Testis (tissue), 3 donors: Measurements from ENCODE around the gene NAPEPLD. TPM values are rescaled to one million over a fixed set of nuclear protein-coding genes. Genes with fewer than 3 reads are reported as not detected.
A peak's percentile ranks its signal among the peaks of the same experiment; 100 is the strongest.

ENCODE experiments used
- DNase-seq: peaks from one replicate; pipeline ENCODE4 v3.0.0-alpha.2; 2019
- H3K27ac ChIP-seq, 2 donors: fragments of 200-600 bp; sonication (generic); one replicate each; pipeline ENCODE4 v1.5.1; 2019
- H3K27me3 ChIP-seq: fragments of 200-600 bp; sonication (generic); one replicate; pipeline ENCODE4 v1.5.1; 2019
- H3K36me3 ChIP-seq: fragments of 200-600 bp; sonication (generic); one replicate; pipeline ENCODE4 v1.5.1; 2017; ENCODE audit warnings: low read depth; ENCODE audit errors: missing control alignments
- H3K4me1 ChIP-seq: fragments of 200-600 bp; sonication (generic); one replicate; pipeline ENCODE4 v1.5.1; 2019
- H3K4me3 ChIP-seq, 2 donors: fragments of 200-600 bp; sonication (generic); one replicate each; pipeline ENCODE4 v1.5.1; 2017 to 2019
- H3K9me3 ChIP-seq: fragments of 200-600 bp; sonication (generic); one replicate; pipeline ENCODE4 v1.5.1; 2017
- CTCF ChIP-seq, 3 experiments: fragments of 450-650 bp in 2 of 3; fragments of 200-600 bp in 1 of 3; sonication (generic) in 1 of 3; IDR thresholded peaks; one replicate each; pipeline ENCODE4 v1.5.1; 2016 to 2019; ENCODE audit warnings: antibody characterized with exemption in 3 of 3, mild to moderate bottlenecking in 2 of 3, moderate library complexity in 1 of 3
- POLR2A ChIP-seq: fragments of 450-650 bp; IDR thresholded peaks from one replicate; pipeline ENCODE4 v1.6.1; 2017; ENCODE audit warnings: antibody characterized with exemption, mild to moderate bottlenecking, moderate library complexity
- WGBS, 2 donors: methylation state at CpG; one replicate each; pipeline ENCODE4 v1.1.5; 2018; 5-methylcytosine and 5-hydroxymethylcytosine counted together
- intact Hi-C: fragments of 100-400 bp; cut with DNase I; formaldehyde crosslinking; loops from one replicate; pipeline ENCODE4 v1.15.1; 2023; ENCODE audit warnings: low total_unique reads
- polyA plus RNA-seq: library from polyadenylated mRNA; stranded (reverse); fragments of 350-450 nt; fragmentation: Illumina TruSeq; extraction: RNeasy Lipid Tissue Mini Kit (QIAGEN cat#74804); gene quantifications from one replicate; pipeline ENCODE4 v1.2.3, GENCODE V29; 2014; ENCODE audit warnings: low read depth, low replicate concordance; ENCODE audit not compliant: insufficient read depth
- total RNA-seq, 2 donors: library from RNA; depleted of rRNA; stranded (reverse); fragments of >200 nt; gene quantifications; one replicate each; pipeline ENCODE4 v1.2.3, GENCODE V29; 2016

NAPEPLD gene
- total and polyA plus RNA-seq, 3 donors from 2014 or later, result 32.3 to 53.1 (median 44.7) TPM

GRCh38 chr7:103124429-103124979 is 24.4 kb downstream of the NAPEPLD start:
- intact Hi-C loops, result no loop called here
- H3K27me3 ChIP-seq, result no peaks in the 10 kb centered on the region
- peaks cover 14% of the 10 kb centered on the region for H3K4me1 ChIP-seq
- 75 to 77% methylated on average over 6 of the region's 6 CpGs for WGBS, 2 donors
- no peaks in the 10 kb centered on the region for H3K36me3 ChIP-seq
- DNase-seq, result no peak
- H3K27ac ChIP-seq, result no peak overlapping the region
- no peaks in the 10 kb centered on the region for H3K9me3 ChIP-seq
- no peak overlapping the region for H3K4me3 ChIP-seq
- TF ChIP-seq POLR2A, result no peak
- no peak for TF ChIP-seq CTCF (IDR thresholded peaks at IDR 0.05)

DNA sequence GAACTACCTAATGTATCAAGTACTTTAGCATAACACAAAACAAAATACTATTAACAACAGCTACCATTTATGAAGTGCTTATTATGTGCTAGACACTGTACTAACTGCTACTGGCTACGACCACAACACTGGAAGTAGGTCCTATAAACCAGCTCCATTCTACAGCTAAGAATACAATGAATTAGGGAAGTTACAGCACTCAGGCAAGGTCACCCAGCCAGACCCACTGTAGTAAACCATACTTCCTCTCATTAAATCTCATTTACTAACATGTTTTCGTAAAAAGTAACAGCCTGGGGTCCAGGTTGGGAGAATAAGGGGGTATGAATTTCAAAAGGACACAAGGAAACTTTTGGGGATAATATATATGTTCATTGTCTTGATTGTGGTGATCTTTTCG is 25.4 kb downstream of the NAPEPLD start:
- Histone ChIP-seq H3K9me3 (no peaks in the 10 kb centered on the region), H3K4me1 (peaks cover 8% of the 10 kb centered on the region), H3K27ac (no peak overlapping the region), H3K27me3 (no peaks in the 10 kb centered on the region), H3K4me3 (no peak overlapping the region), H3K36me3 (no peaks in the 10 kb centered on the region)
- TF ChIP-seq POLR2A (no peak), CTCF (IDR thresholded peaks at IDR 0.05) (no peak)
- 59 to 64% methylated on average over 3 of the region's 3 CpGs for WGBS, 2 donors
- no peak for DNase-seq
- intact Hi-C loops, result no loop called here

DNA sequence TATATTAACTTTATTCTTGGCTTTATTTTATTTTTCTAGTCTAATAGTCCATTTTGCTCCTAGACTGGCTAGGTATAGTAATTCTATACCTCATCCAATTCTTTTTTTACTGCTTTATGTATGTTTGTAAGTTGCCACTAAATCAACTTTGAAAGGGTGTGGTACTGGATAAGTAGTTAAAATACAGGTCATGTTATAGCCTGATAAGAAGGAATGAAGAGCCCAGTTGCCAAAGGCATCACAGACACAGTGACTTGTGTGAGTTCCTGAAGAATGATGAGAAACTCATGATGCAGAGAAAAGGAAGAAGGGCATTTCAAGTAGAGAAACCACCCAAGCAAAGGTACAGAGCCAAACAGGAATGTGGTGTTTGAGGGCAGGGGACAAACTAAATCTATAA is 27.3 kb downstream of the NAPEPLD start:
- H3K4me3 ChIP-seq, result no peak overlapping the region
- no peak overlapping the region for H3K27ac ChIP-seq
- H3K4me1 ChIP-seq, result peaks cover 12% of the 10 kb centered on the region
- no peaks in the 10 kb centered on the region for H3K9me3 ChIP-seq
- no peak for TF ChIP-seq CTCF (IDR thresholded peaks at IDR 0.05)
- no peak for TF ChIP-seq POLR2A
- DNase-seq, result no peak
- intact Hi-C loops, result no loop called here
- H3K27me3 ChIP-seq, result no peaks in the 10 kb centered on the region
- no peaks in the 10 kb centered on the region for H3K36me3 ChIP-seq

GRCh38 chr7:103120362-103120761 is 28.5 kb downstream of the NAPEPLD start:
- Histone ChIP-seq H3K9me3 (no peaks in the 10 kb centered on the region), H3K27me3 (no peaks in the 10 kb centered on the region), H3K27ac (peak overlapping the region; percentile 24 to 54), H3K4me1 (peaks cover 20% of the 10 kb centered on the region), H3K4me3 (no peak overlapping the region), H3K36me3 (no peaks in the 10 kb centered on the region)
- no peak for DNase-seq
- 58 to 100% methylated on average over 1 of the region's 1 CpG for WGBS, 2 donors
- intact Hi-C loops, result no loop called here
- TF ChIP-seq CTCF (IDR thresholded peaks at IDR 0.05) (no peak), POLR2A (no peak)

GRCh38 chr7:103119791-103120291 is 29.1 kb downstream of the NAPEPLD start:
- peak; percentile 68 for DNase-seq
- Histone ChIP-seq H3K4me1 (peaks cover 25% of the 10 kb centered on the region), H3K27me3 (no peaks in the 10 kb centered on the region), H3K9me3 (no peaks in the 10 kb centered on the region), H3K36me3 (no peaks in the 10 kb centered on the region), H3K4me3 (no peak overlapping the region), H3K27ac (peak overlapping the region; percentile 34 to 54)
- intact Hi-C loops, result no loop called here
- TF ChIP-seq CTCF (IDR thresholded peaks at IDR 0.05) (no peak), POLR2A (no peak)
- 67 to 74% methylated on average over 11 of the region's 11 CpGs for WGBS, 2 donors
